ENCODE measurements around the gene CD82. TPM values are rescaled to one million over a fixed set of nuclear protein-coding genes. Genes with fewer than 3 reads are reported as not detected.
A peak's percentile ranks its signal among the peaks of the same experiment; 100 is the strongest.

The CD82 gene
- total RNA-seq, 6 experiments from 2014 or later, result 18.9 to 69.4 (median 48.6) TPM

DNA sequence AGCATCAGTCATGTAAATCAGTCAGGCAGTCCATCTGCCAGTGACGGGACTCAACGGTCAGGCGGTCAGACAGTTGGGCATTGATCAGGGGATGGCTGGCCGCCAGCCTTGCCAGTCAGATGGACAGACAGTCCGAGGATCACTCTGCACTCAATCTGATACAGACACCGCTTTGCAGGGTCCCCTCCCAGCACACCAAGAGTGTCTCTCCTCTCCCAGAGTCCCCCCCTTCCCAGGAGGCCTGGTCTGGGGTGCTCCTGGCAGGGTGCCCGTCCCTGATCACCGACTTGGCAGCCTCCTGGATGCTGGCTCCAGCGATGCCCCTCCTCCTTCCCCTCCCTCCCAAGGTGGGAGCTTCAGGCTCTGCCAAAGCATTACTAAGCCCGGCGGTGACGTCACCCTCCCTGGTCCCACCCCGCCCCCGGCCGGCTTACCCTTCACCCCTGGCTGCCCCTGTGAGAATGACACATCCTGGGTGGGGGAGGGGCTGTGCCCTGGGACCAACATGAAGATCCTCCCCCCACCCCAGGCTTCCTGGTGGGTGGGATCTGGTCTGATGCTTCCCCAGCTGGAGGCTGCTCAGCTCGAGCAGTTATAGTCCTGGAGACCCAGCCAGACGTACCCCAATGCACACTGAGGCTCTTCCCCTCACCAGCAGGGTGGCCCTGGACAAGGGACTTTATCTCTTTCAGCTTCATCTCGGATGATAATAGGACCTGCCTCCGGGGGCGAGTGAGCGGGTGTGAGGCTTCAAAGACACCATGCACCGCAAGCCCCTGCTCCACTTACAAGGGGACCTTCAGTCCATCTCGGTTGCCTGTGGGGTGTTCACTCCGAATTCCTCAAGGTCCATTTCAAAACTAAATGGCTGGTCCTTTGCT, 69.2 kb downstream of the CD82 start:
- Histone ChIP-seq H3K9me3 (no peaks in the 10 kb centered on the region), H3K27ac (no peak overlapping the region), H3K36me3 (no peaks in the 10 kb centered on the region), H3K4me1 (no peaks in the 10 kb centered on the region), H3K4me3 (no peak overlapping the region), H3K27me3 (no peaks in the 10 kb centered on the region)
- DNase-seq (peak; percentile 86 to 87 (median 86)), ATAC-seq (peak; percentile 89 to 94 (median 90))
- TF ChIP-seq POLR2A (IDR thresholded peaks at IDR 0.05), result no peak
- TF ChIP-seq, protein P1, sequence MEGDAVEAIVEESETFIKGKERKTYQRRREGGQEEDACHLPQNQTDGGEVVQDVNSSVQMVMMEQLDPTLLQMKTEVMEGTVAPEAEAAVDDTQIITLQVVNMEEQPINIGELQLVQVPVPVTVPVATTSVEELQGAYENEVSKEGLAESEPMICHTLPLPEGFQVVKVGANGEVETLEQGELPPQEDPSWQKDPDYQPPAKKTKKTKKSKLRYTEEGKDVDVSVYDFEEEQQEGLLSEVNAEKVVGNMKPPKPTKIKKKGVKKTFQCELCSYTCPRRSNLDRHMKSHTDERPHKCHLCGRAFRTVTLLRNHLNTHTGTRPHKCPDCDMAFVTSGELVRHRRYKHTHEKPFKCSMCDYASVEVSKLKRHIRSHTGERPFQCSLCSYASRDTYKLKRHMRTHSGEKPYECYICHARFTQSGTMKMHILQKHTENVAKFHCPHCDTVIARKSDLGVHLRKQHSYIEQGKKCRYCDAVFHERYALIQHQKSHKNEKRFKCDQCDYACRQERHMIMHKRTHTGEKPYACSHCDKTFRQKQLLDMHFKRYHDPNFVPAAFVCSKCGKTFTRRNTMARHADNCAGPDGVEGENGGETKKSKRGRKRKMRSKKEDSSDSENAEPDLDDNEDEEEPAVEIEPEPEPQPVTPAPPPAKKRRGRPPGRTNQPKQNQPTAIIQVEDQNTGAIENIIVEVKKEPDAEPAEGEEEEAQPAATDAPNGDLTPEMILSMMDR (IDR thresholded peaks at IDR 0.05), result no peak
- 13% methylated on average over 4 of the region's 24 CpGs for WGBS (ENCODE audit: insufficient coverage, low coverage, low lambda C conversion rate, missing lambda C conversion rate)
- intact Hi-C loops (cut with DNase I), result no loop called here

DNA sequence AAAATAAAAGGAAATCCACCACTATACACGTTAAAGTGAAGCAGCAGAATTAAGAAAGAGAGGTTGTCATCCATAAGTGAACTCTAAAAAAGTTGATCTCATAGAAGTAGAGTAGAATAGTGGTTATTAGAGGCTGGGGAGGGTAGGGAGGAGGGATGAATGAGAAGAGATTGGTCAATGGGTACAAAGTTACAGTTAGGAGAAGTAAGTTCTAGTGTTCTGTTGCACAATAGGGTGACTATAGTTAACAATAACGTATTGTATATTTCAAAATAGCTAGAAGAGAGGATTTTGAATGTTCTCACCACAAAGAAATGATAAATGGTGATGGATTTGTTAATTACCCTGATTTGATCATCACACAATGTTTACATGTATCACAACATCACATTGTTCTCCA, 72.0 kb downstream of the CD82 start:
- intact Hi-C loops (cut with DNase I), result no loop called here
- Histone ChIP-seq H3K36me3 (no peaks in the 10 kb centered on the region), H3K4me3 (no peak overlapping the region), H3K4me1 (no peaks in the 10 kb centered on the region), H3K27ac (no peak overlapping the region), H3K9me3 (no peaks in the 10 kb centered on the region), H3K27me3 (no peaks in the 10 kb centered on the region)
- WGBS (ENCODE audit: insufficient coverage, low coverage, low lambda C conversion rate, missing lambda C conversion rate), result 21% methylated on average over 2 of the region's 2 CpGs
- ATAC-seq, result no peak
- DNase-seq, result no peak
- TF ChIP-seq, protein P1 (IDR thresholded peaks at IDR 0.05), result no peak

DNA sequence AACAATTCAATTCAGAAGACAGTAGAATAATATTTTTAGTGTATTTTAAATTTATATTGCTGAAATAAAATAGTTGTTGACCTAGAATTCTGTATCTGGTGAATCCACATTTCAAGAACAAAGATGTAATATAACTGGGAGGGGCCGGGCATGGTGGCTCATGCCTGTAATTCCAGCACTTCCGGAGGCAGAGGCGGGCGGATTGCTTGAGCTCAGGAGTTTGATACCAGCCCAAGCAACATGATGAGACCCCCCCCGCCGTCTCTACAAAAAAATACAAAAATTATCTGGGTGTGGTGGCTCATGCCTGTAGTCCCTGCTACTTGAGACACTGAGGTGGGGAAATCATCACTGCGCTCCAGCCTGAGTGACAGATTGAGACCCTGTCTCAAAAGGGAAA, 72.6 kb downstream of the CD82 start:
- intact Hi-C loops (cut with DNase I), result no loop called here
- 54% methylated on average over 5 of the region's 7 CpGs for WGBS (ENCODE audit: insufficient coverage, low coverage, low lambda C conversion rate, missing lambda C conversion rate)
- no peak for ATAC-seq
- Histone ChIP-seq H3K27me3 (no peaks in the 10 kb centered on the region), H3K36me3 (no peaks in the 10 kb centered on the region), H3K4me3 (no peak overlapping the region), H3K4me1 (no peaks in the 10 kb centered on the region), H3K27ac (no peak overlapping the region), H3K9me3 (no peaks in the 10 kb centered on the region)
- peak in 1 of 3 donors; percentile 19 for DNase-seq
- TF ChIP-seq, protein P1 (IDR thresholded peaks at IDR 0.05), result no peak
- no peak for TF ChIP-seq POLR2A (IDR thresholded peaks at IDR 0.05)

DNA sequence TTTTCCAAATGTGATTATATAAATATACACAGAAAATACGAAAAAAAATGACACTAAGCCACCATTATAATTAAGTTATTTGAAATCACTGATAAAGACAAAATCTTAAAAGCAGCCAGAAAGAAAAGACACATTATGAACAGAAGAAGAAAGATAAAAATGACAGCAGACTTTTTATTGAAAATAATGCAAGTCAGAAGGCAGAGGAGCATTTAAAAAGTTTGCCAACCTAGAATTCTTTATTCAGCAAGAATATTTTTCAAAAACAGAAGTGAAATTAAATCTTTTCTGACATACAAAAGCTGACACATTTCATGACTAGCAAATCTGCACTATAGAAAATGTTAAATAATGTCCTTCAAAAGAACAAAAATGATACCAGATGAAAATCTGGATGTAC, 77.8 kb downstream of the CD82 start:
- no peak overlapping the region for H3K27ac ChIP-seq
- DNase-seq (no peak), ATAC-seq (no peak)
- 28% methylated on average over 1 of the region's 1 CpG for WGBS (ENCODE audit: insufficient coverage, low coverage, low lambda C conversion rate, missing lambda C conversion rate)
- H3K36me3 ChIP-seq, result no peaks in the 10 kb centered on the region
- no peak overlapping the region for H3K4me3 ChIP-seq
- H3K9me3 ChIP-seq, result no peaks in the 10 kb centered on the region
- TF ChIP-seq POLR2A (IDR thresholded peaks at IDR 0.05), result no peak
- TF ChIP-seq, protein P1 (IDR thresholded peaks at IDR 0.05), result no peak
- no peaks in the 10 kb centered on the region for H3K27me3 ChIP-seq
- intact Hi-C loops (cut with DNase I), result no loop called here
- no peaks in the 10 kb centered on the region for H3K4me1 ChIP-seq

Data from right lobe of liver (tissue), 6 donors.